Measurements from ENCODE around the gene CACNA2D3. TPM values are rescaled to one million over a fixed set of nuclear protein-coding genes. Genes with fewer than 3 reads are reported as not detected.

CACNA2D3 gene
- total RNA-seq, 1 experiment from 2014 or later, result 1.6 TPM

- DNase-seq, result no peak
- no peaks in the 10 kb centered on the region for H3K27me3 ChIP-seq (ENCODE audit: control insufficient read depth, insufficient read depth, low read length)
- no peak overlapping the region for H3K4me3 ChIP-seq (ENCODE audit: insufficient read depth, low read depth, low read length)
- no peaks in the 10 kb centered on the region for H3K36me3 ChIP-seq (replicated peaks; ENCODE audit: control insufficient read depth, insufficient read depth, low read length)
These were observed 49.6 kb downstream of the CACNA2D3 start for GRCh38 chr3:54171951-54172350.

GRCh38 chr3:54173371-54173770 lies 51.0 kb downstream of the CACNA2D3 start:
- Histone ChIP-seq H3K27me3 (ENCODE audit: control insufficient read depth, insufficient read depth, low read length) (no peaks in the 10 kb centered on the region), H3K36me3 (replicated peaks; ENCODE audit: control insufficient read depth, insufficient read depth, low read length) (no peaks in the 10 kb centered on the region), H3K4me3 (ENCODE audit: insufficient read depth, low read depth, low read length) (no peak overlapping the region)
- no peak for DNase-seq

- Histone ChIP-seq H3K36me3 (replicated peaks; ENCODE audit: control insufficient read depth, insufficient read depth, low read length) (no peaks in the 10 kb centered on the region), H3K4me3 (ENCODE audit: insufficient read depth, low read depth, low read length) (no peak overlapping the region), H3K27me3 (ENCODE audit: control insufficient read depth, insufficient read depth, low read length) (no peaks in the 10 kb centered on the region)
- no peak for DNase-seq
These were observed 53.8 kb downstream of the CACNA2D3 start for GRCh38 chr3:54176106-54176505.

GRCh38 chr3:54177816-54178215 lies 55.5 kb downstream of the CACNA2D3 start:
- Histone ChIP-seq H3K36me3 (replicated peaks; ENCODE audit: control insufficient read depth, insufficient read depth, low read length) (no peaks in the 10 kb centered on the region), H3K27me3 (ENCODE audit: control insufficient read depth, insufficient read depth, low read length) (no peaks in the 10 kb centered on the region), H3K4me3 (ENCODE audit: insufficient read depth, low read depth, low read length) (no peak overlapping the region)
- DNase-seq, result no peak

GRCh38 chr3:54178376-54178775 lies 56.0 kb downstream of the CACNA2D3 start:
- DNase-seq, result no peak
- H3K4me3 ChIP-seq (ENCODE audit: insufficient read depth, low read depth, low read length), result no peak overlapping the region

GRCh38 chr3:54180921-54181320 lies 58.6 kb downstream of the CACNA2D3 start:
- Histone ChIP-seq H3K4me3 (ENCODE audit: insufficient read depth, low read depth, low read length) (no peak overlapping the region), H3K36me3 (replicated peaks; ENCODE audit: control insufficient read depth, insufficient read depth, low read length) (no peaks in the 10 kb centered on the region), H3K27me3 (ENCODE audit: control insufficient read depth, insufficient read depth, low read length) (no peaks in the 10 kb centered on the region)
- no peak for DNase-seq

More at GRCh38 chr3:54178376-54178775, 56.0 kb downstream of the CACNA2D3 start:
- Histone ChIP-seq H3K36me3 (replicated peaks; ENCODE audit: control insufficient read depth, insufficient read depth, low read length) (no peaks in the 10 kb centered on the region), H3K27me3 (ENCODE audit: control insufficient read depth, insufficient read depth, low read length) (no peaks in the 10 kb centered on the region)

GRCh38 chr3:54182242-54182641 lies 59.9 kb downstream of the CACNA2D3 start:
- H3K36me3 ChIP-seq (replicated peaks; ENCODE audit: control insufficient read depth, insufficient read depth, low read length), result no peaks in the 10 kb centered on the region
- H3K4me3 ChIP-seq (ENCODE audit: insufficient read depth, low read depth, low read length), result no peak overlapping the region
- DNase-seq, result no peak
- no peaks in the 10 kb centered on the region for H3K27me3 ChIP-seq (ENCODE audit: control insufficient read depth, insufficient read depth, low read length)

- DNase-seq, result peak; percentile 35
- Histone ChIP-seq H3K27me3 (ENCODE audit: control insufficient read depth, insufficient read depth, low read length) (no peaks in the 10 kb centered on the region), H3K4me3 (ENCODE audit: insufficient read depth, low read depth, low read length) (no peak overlapping the region), H3K36me3 (replicated peaks; ENCODE audit: control insufficient read depth, insufficient read depth, low read length) (no peaks in the 10 kb centered on the region)
These were observed 63.4 kb downstream of the CACNA2D3 start for GRCh38 chr3:54185740-54186139.

GRCh38 chr3:54188176-54188791 lies 65.9 kb downstream of the CACNA2D3 start:
- H3K36me3 ChIP-seq (replicated peaks; ENCODE audit: control insufficient read depth, insufficient read depth, low read length), result no peaks in the 10 kb centered on the region
- H3K4me3 ChIP-seq (ENCODE audit: insufficient read depth, low read depth, low read length), result no peak overlapping the region
- DNase-seq, result peak; percentile 51
- H3K27me3 ChIP-seq (ENCODE audit: control insufficient read depth, insufficient read depth, low read length), result no peaks in the 10 kb centered on the region

- no peak for DNase-seq
- Histone ChIP-seq H3K4me3 (ENCODE audit: insufficient read depth, low read depth, low read length) (no peak overlapping the region), H3K27me3 (ENCODE audit: control insufficient read depth, insufficient read depth, low read length) (no peaks in the 10 kb centered on the region), H3K36me3 (replicated peaks; ENCODE audit: control insufficient read depth, insufficient read depth, low read length) (no peaks in the 10 kb centered on the region)
These were observed 68.9 kb downstream of the CACNA2D3 start for GRCh38 chr3:54191220-54191619.

GRCh38 chr3:54192026-54192425 lies 69.7 kb downstream of the CACNA2D3 start:
- no peak for DNase-seq
- Histone ChIP-seq H3K27me3 (ENCODE audit: control insufficient read depth, insufficient read depth, low read length) (no peaks in the 10 kb centered on the region), H3K4me3 (ENCODE audit: insufficient read depth, low read depth, low read length) (no peak overlapping the region)

GRCh38 chr3:54193093-54193492 lies 70.7 kb downstream of the CACNA2D3 start:
- Histone ChIP-seq H3K36me3 (replicated peaks; ENCODE audit: control insufficient read depth, insufficient read depth, low read length) (no peaks in the 10 kb centered on the region), H3K27me3 (ENCODE audit: control insufficient read depth, insufficient read depth, low read length) (no peaks in the 10 kb centered on the region), H3K4me3 (ENCODE audit: insufficient read depth, low read depth, low read length) (no peak overlapping the region)
- DNase-seq, result no peak

More at GRCh38 chr3:54192026-54192425, 69.7 kb downstream of the CACNA2D3 start:
- no peaks in the 10 kb centered on the region for H3K36me3 ChIP-seq (replicated peaks; ENCODE audit: control insufficient read depth, insufficient read depth, low read length)

GRCh38 chr3:54196360-54196991 lies 74.1 kb downstream of the CACNA2D3 start:
- no peak for DNase-seq
- no peak overlapping the region for H3K4me3 ChIP-seq (ENCODE audit: insufficient read depth, low read depth, low read length)
- no peaks in the 10 kb centered on the region for H3K27me3 ChIP-seq (ENCODE audit: control insufficient read depth, insufficient read depth, low read length)
- H3K36me3 ChIP-seq (replicated peaks; ENCODE audit: control insufficient read depth, insufficient read depth, low read length), result no peaks in the 10 kb centered on the region

GRCh38 chr3:54197509-54197908 lies 75.2 kb downstream of the CACNA2D3 start:
- Histone ChIP-seq H3K27me3 (ENCODE audit: control insufficient read depth, insufficient read depth, low read length) (no peaks in the 10 kb centered on the region), H3K36me3 (replicated peaks; ENCODE audit: control insufficient read depth, insufficient read depth, low read length) (no peaks in the 10 kb centered on the region), H3K4me3 (ENCODE audit: insufficient read depth, low read depth, low read length) (no peak overlapping the region)
- DNase-seq, result no peak

GRCh38 chr3:54198556-54198955 lies 76.2 kb downstream of the CACNA2D3 start:
- Histone ChIP-seq H3K36me3 (replicated peaks; ENCODE audit: control insufficient read depth, insufficient read depth, low read length) (no peaks in the 10 kb centered on the region), H3K4me3 (ENCODE audit: insufficient read depth, low read depth, low read length) (no peak overlapping the region), H3K27me3 (ENCODE audit: control insufficient read depth, insufficient read depth, low read length) (no peaks in the 10 kb centered on the region)
- DNase-seq, result no peak

Measured in H7 (cell line).